KMS-11 (cell line): ENCODE results near the gene CCDC91.
"Not testable (repeated sequence)": the region's sequence is repeated elsewhere in the genome, so short reads cannot be mapped to it uniquely, and the experiment has no call there.

Experiments used
- H2AFZ ChIP-seq: fragments of 200-600 bp; sonication (generic); 2 replicates; pipeline ENCODE4 v1.6.1; 2016; ENCODE audit warnings: antibody characterized with exemption, mixed run types, low read depth
- H3K27ac ChIP-seq: fragments of 200-600 bp; sonication (generic); 2 replicates; pipeline ENCODE4 v1.6.1; 2016; ENCODE audit warnings: mild to moderate bottlenecking, mixed run types
- H3K27me3 ChIP-seq: fragments of 200-600 bp; sonication (generic); 2 replicates; pipeline ENCODE4 v1.6.1; 2017; ENCODE audit warnings: mild to moderate bottlenecking, low read depth, mixed run types, moderate library complexity; ENCODE audit not compliant: insufficient read depth
- H3K36me3 ChIP-seq: fragments of 200-600 bp; sonication (generic); 2 replicates; pipeline ENCODE4 v1.6.1; 2017; ENCODE audit warnings: mild to moderate bottlenecking, mixed run types; ENCODE audit not compliant: insufficient read depth
- H3K4me1 ChIP-seq: fragments of 200-600 bp; sonication (generic); 2 replicates; pipeline ENCODE4 v1.6.1; 2016; ENCODE audit warnings: mild to moderate bottlenecking, low read depth, mixed run types; ENCODE audit not compliant: poor library complexity, severe bottlenecking
- H3K4me2 ChIP-seq: fragments of 200-600 bp; sonication (generic); 2 replicates; pipeline ENCODE4 v1.7.0; 2016; ENCODE audit warnings: mild to moderate bottlenecking, mixed run types
- H3K4me3 ChIP-seq: fragments of 200-600 bp; sonication (generic); IDR thresholded peaks from 2 replicates; pipeline ENCODE4 v1.6.1; 2017; ENCODE audit warnings: low read depth, low read length, mixed read lengths; ENCODE audit not compliant: insufficient read depth
- H3K79me2 ChIP-seq: fragments of 200-600 bp; sonication (generic); 2 replicates; pipeline ENCODE4 v1.6.1; 2016; ENCODE audit warnings: low read depth, mixed run types; ENCODE audit not compliant: insufficient read depth
- H3K9ac ChIP-seq: fragments of 200-600 bp; sonication (generic); 2 replicates; pipeline ENCODE4 v1.6.1; 2016; ENCODE audit warnings: mild to moderate bottlenecking, mixed run types
- H4K20me1 ChIP-seq: fragments of 200-600 bp; sonication (generic); 2 replicates; pipeline ENCODE4 v1.6.1; 2016; ENCODE audit warnings: mild to moderate bottlenecking, mixed run types; ENCODE audit not compliant: insufficient read depth
- TF ChIP-seq, protein P1 (sequence below): fragments of 200-600 bp; sonication (generic); conservative IDR thresholded peaks from 2 replicates; pipeline ENCODE4 v1.6.1; 2017; ENCODE audit warnings: low read depth, mild to moderate bottlenecking, antibody characterized with exemption, low read length, moderate library complexity, mixed read lengths

CCDC91 gene

GRCh38 chr12:28191051-28192048, 1.1 kb downstream of the CCDC91 start:
- Histone ChIP-seq H3K79me2 (peaks cover 7% of the 10 kb centered on the region; the same call in 1 of the 2 replicates), H3K4me2 (peak overlapping the region; percentile 92), H3K4me1 (peaks cover 24% of the 10 kb centered on the region), H3K27ac (peak overlapping the region; percentile 92), H3K36me3 (no peaks in the 10 kb centered on the region), H4K20me1 (no peaks in the 10 kb centered on the region), H3K4me3 (no peak overlapping the region), H3K27me3 (no peaks in the 10 kb centered on the region), H3K9ac (peak overlapping the region; percentile 97), H2AFZ (peak overlapping the region; percentile 91)
- TF ChIP-seq, protein P1, sequence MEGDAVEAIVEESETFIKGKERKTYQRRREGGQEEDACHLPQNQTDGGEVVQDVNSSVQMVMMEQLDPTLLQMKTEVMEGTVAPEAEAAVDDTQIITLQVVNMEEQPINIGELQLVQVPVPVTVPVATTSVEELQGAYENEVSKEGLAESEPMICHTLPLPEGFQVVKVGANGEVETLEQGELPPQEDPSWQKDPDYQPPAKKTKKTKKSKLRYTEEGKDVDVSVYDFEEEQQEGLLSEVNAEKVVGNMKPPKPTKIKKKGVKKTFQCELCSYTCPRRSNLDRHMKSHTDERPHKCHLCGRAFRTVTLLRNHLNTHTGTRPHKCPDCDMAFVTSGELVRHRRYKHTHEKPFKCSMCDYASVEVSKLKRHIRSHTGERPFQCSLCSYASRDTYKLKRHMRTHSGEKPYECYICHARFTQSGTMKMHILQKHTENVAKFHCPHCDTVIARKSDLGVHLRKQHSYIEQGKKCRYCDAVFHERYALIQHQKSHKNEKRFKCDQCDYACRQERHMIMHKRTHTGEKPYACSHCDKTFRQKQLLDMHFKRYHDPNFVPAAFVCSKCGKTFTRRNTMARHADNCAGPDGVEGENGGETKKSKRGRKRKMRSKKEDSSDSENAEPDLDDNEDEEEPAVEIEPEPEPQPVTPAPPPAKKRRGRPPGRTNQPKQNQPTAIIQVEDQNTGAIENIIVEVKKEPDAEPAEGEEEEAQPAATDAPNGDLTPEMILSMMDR = no peak

GRCh38 chr12:28192125-28192524, 1.9 kb downstream of the CCDC91 start:
- Histone ChIP-seq H3K27me3 (no peaks in the 10 kb centered on the region), H4K20me1 (no peaks in the 10 kb centered on the region), H3K27ac (no peak overlapping the region), H3K4me2 (no peak overlapping the region), H3K36me3 (no peaks in the 10 kb centered on the region), H3K4me3 (no peak overlapping the region), H3K4me1 (peaks cover 24% of the 10 kb centered on the region), H3K79me2 (peaks cover 7% of the 10 kb centered on the region; the same call in 1 of the 2 replicates), H2AFZ (no peak overlapping the region), H3K9ac (no peak overlapping the region)
- TF ChIP-seq, protein P1 = no peak

DNA sequence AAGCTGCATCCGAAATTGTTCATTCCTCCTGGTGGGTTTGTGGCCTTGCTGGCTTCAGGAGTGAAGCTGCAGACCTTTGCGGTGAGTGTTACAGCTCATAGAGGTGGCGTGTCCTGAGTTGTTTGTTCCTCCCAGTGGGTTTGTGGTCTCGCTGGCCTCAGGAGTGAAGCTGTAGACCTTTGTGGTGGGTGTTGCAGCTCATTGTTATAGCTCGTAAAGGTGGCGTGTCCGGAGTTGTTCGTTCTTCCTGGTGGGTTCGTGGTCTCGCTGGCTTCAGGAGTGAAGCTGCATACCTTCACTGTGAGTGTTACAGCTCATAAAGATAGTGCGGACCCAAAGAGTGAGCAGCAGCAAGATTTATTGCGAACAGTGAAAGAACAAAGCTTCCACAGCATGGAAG, 4.4 kb downstream of the CCDC91 start:
- H4K20me1 ChIP-seq, H3K27me3 ChIP-seq, H3K4me3 ChIP-seq, H3K4me2 ChIP-seq, H2AFZ ChIP-seq, H3K36me3 ChIP-seq, H3K9ac ChIP-seq, H3K27ac ChIP-seq: not testable (repeated sequence)
- Histone ChIP-seq H3K79me2 (peaks cover 10% of the 10 kb centered on the region; the same call in 1 of the 2 replicates), H3K4me1 (peaks cover 13% of the 10 kb centered on the region)

DNA sequence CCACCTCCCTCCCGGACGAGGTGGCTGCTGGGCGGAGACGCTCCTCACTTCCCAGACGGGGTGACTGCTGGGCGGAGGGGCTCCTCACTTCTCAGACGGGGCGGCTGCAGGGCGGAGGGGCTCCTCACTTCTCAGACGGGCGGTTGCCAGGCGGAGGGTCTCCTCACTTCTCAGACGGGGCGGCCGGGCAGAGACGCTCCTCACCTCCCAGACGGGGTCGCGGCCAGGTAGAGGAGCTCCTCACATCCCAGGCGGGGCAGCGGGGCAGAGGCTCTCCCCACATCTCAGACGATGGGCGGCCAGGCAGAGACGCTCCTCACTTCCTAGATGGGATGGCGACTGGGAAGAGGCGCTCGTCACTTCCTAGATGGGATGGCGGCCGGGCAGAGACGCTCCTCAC, 10.9 kb downstream of the CCDC91 start:
- not testable (repeated sequence) for H3K27ac ChIP-seq, H3K27me3 ChIP-seq, H4K20me1 ChIP-seq, H3K9ac ChIP-seq, H3K36me3 ChIP-seq, H3K4me2 ChIP-seq, H3K4me3 ChIP-seq, H3K4me1 ChIP-seq, H3K79me2 ChIP-seq, H2AFZ ChIP-seq

- Histone ChIP-seq H2AFZ (no peak overlapping the region), H3K4me1 (no peaks in the 10 kb centered on the region), H3K9ac (no peak overlapping the region), H4K20me1 (no peaks in the 10 kb centered on the region), H3K79me2 (0 out of 2 replicates have a peak, but pooled peaks cover 4% of the 10 kb centered on the region), H3K4me3 (no peak overlapping the region), H3K4me2 (no peak overlapping the region), H3K27ac (no peak overlapping the region), H3K27me3 (no peaks in the 10 kb centered on the region), H3K36me3 (no peaks in the 10 kb centered on the region)
- TF ChIP-seq, protein P1 = no peak
These were observed 12.3 kb downstream of the CCDC91 start for GRCh38 chr12:28202374-28203130.
